Measurements from ENCODE around the gene BANF2.

DNA sequence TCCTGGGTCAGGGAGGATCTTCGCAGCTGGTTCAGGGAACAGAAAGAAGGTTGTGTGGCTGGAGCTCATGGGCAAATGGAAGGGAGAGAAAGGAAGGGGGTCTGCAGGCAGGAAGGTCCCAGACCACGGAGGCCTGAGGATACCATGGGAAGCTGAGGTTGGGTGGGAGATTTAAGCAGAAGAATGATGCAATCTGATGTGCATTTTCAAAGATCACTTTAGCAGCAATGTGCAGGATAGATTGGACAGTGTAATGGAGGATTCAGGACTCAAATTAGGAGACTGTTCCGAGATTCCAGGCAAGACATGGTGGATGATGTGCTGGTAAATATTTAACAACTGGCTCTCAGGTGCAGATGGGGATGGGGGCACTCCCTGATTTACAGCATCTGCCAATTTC is 12.0 kb upstream of the BANF2 start:
- TF ChIP-seq, protein P1, sequence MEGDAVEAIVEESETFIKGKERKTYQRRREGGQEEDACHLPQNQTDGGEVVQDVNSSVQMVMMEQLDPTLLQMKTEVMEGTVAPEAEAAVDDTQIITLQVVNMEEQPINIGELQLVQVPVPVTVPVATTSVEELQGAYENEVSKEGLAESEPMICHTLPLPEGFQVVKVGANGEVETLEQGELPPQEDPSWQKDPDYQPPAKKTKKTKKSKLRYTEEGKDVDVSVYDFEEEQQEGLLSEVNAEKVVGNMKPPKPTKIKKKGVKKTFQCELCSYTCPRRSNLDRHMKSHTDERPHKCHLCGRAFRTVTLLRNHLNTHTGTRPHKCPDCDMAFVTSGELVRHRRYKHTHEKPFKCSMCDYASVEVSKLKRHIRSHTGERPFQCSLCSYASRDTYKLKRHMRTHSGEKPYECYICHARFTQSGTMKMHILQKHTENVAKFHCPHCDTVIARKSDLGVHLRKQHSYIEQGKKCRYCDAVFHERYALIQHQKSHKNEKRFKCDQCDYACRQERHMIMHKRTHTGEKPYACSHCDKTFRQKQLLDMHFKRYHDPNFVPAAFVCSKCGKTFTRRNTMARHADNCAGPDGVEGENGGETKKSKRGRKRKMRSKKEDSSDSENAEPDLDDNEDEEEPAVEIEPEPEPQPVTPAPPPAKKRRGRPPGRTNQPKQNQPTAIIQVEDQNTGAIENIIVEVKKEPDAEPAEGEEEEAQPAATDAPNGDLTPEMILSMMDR (IDR thresholded peaks at IDR 0.05) = no peak
- TF ChIP-seq POLR2A (IDR thresholded peaks at IDR 0.05) = no peak

Measured in heart left ventricle (tissue), 13 donors.